HG03354 (cell line): ENCODE results near the gene NACC1.
"Not testable (repeated sequence)": the region's sequence is repeated elsewhere in the genome, so short reads cannot be mapped to it uniquely, and the experiment has no call there.

Experiments used
- ATAC-seq: cut with Tn5 transposase; IDR thresholded peaks from one replicate; pipeline ENCODE4 v1.9.1; 2021; ENCODE audit warnings: mild to moderate bottlenecking; ENCODE audit not compliant: unreplicated experiment, poor library complexity, severe bottlenecking

Gene NACC1

DNA sequence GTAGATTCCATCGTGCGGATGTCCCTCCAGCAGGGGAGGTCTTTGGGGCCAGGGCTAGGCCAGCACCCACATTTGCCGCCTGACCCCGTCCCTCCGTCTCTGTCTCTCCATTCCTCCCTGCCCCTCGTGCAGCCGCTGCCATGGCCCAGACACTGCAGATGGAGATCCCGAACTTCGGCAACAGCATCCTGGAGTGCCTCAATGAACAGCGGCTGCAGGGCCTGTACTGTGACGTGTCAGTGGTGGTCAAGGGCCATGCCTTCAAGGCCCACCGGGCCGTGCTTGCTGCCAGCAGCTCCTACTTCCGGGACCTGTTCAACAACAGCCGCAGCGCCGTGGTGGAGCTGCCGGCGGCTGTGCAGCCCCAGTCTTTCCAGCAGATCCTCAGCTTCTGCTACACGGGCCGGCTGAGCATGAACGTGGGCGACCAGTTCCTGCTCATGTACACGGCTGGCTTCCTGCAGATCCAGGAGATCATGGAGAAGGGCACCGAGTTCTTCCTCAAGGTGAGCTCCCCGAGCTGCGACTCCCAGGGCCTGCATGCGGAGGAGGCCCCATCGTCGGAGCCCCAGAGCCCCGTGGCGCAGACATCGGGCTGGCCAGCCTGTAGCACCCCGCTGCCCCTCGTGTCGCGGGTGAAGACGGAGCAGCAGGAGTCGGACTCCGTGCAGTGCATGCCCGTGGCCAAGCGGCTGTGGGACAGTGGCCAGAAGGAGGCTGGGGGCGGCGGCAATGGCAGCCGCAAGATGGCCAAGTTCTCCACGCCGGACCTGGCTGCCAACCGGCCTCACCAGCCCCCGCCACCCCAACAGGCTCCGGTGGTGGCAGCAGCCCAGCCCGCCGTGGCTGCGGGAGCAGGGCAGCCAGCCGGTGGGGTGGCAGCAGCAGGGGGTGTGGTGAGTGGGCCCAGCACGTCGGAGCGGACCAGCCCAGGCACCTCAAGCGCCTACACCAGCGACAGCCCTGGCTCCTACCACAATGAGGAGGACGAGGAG, 17.3 kb downstream of the NACC1 start:
- no peak for ATAC-seq

GRCh38 chr19:13137290-13137794, 19.3 kb downstream of the NACC1 start:
- no peak for ATAC-seq

DNA sequence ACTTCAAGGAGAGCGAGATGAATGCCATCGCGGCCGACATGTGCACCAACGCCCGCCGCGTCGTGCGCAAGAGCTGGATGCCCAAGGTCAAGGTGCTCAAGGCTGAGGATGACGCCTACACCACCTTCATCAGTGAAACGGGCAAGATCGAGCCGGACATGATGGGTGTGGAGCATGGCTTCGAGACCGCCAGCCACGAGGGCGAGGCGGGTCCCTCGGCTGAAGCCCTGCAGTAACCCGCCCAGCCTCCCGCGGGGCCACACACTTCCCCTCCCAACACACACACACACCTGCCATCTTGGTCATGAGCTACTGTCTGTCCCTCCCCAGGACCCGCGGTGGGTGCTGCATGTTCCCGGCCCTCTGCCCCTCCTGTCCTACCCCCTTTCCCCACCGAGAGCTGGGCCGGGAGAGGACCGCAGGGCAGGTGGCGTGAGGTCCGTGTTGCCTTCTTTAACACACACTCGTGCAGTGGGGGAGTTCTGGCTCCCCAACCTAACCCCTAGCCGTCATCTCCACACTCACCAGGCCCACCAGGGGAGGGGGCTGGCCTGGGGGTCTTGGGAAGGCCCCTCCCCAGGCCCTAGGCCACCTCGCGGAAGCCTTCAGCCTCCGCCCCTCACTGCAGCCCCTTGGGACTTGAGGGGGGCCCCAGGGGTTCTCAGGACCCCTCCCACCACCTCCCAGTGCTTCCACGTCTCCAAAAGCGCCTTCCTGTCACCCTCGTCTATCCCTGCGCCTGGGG, 20.3 kb downstream of the NACC1 start:
- no peak for ATAC-seq

- no peak for ATAC-seq
Measured at GRCh38 chr19:13138916-13139198, 20.8 kb downstream of the NACC1 start.

- ATAC-seq, result no peak
Measured at GRCh38 chr19:13139633-13140311, 21.7 kb downstream of the NACC1 start.

DNA sequence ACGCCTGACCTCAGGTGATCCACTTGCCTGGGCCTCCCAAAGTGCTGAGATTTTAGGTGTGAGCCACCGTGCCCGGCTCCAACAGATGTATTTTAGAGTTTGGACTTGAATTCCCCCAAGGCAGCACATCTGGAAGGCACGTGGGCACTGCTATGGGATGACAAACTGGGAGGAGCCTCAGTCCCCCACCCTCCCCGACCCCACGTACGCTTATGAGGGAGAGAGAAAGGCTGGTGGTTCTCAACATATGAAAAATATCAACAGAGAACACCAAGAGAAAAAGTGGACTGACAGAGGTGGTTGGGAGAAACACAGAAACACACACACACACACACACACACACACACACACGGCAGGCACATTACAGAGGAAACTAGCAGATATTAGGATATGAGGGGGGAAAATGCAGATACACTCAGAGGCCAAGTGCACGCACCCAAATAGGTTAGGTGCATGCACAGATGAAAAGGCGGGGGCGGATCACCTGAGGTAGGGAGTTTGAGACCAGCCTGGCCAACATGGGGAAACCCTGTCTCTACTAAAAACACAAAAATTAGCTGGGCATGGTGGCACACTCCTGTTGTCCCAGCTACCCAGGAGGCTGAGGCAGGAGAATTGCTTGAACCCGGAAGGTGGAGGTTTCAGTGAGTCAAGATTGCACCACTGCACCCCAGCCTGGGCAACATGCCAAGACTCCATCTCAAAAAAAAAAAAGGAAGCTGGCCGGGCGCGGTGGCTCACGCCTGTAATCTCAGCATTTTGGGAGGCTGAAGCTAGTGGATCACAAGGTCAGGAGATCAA, 28.9 kb downstream of the NACC1 start:
- ATAC-seq, result no peak

GRCh38 chr19:13149173-13149627, 31.1 kb downstream of the NACC1 start:
- not testable (repeated sequence) for ATAC-seq

GRCh38 chr19:13149628-13150186, 31.6 kb downstream of the NACC1 start:
- ATAC-seq, result peak; percentile 1

DNA sequence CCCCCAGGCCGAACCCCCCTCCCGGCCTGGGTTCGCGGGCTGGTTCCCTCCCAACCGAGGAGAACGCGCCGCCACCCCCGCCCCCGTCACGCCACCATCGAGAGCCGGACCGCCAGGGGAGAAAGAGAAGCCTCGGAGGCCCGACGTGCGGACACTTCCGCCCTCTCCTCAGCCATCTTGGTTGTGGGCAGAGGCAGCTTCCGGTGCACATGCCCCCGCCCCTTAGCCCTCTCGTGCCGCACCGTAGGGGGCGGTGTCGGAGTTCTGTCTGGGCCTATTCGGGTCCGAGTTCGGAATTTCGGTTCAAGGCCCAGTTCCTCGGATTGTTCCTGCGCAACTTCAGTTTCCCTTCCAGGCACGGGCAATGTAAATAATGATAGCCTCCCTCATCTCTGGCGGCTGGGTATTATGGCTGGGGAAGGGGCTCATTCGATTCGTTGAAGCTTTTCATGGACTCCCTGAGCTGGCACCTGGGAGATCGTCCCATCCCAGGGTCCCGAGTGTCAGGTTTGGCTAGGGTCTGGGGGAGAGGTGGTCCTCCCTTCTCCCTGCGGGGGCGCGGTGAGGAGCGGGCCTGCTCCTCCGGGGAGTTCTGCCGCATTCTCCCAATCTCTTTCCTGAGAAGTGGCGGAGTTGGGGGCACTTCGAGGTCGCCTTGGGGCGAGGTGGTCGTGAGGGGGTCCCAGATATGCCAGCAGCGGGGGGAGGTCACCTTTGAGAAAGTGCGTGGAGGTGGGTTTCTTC, 32.3 kb downstream of the NACC1 start, which contains the start of the genes IER2 and STX10:
Gene IER2 (plus strand): TSS at position 225 of the 744 bp plus-strand sequence. CDS start 2,776 bp downstream, outside the sequence.
Gene STX10 (minus strand): TSS at position 189 of the 744 bp plus-strand sequence. CDS start 202 bp downstream, outside the sequence.
- peak; percentile 38 for ATAC-seq

DNA sequence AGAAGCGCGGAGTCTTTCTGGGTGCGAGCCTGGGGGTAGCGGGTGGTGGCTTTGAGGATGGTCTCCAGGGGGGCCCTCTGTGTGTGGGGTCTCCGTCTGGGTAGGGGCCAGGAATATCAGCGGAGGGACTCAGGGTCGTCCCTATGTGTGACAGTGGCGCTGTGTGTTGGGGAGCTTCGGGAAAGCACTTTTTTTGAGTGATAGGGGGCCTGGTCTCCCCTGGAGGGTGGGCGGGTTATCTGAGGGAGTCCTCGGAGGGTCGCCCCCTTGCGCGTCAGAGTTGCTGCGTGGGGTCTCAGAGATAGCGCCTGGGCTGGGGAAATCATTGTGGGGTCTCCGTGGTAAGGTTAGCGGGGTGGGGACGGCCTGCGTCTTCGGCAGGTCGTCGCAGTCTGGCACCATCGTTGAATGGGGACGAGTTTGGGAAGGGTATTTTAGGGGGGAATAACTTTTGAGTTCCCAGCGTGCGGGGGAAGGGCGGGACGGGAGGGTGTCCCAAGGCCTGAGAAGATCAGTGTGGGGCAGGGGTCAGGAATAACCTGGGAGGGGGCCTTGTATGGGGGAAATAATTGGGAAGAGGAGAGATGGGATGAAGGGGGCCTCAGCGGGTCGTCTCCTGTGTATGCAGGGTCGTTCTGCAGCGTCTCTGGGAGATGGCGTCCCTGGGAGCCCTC, 33.0 kb downstream of the NACC1 start:
- ATAC-seq, result no peak

- peak; percentile 42 for ATAC-seq
Measured at GRCh38 chr19:13151605-13152355, 33.7 kb downstream of the NACC1 start.

GRCh38 chr19:13152356-13152973, 34.4 kb downstream of the NACC1 start:
- ATAC-seq, result peak; percentile 8

DNA sequence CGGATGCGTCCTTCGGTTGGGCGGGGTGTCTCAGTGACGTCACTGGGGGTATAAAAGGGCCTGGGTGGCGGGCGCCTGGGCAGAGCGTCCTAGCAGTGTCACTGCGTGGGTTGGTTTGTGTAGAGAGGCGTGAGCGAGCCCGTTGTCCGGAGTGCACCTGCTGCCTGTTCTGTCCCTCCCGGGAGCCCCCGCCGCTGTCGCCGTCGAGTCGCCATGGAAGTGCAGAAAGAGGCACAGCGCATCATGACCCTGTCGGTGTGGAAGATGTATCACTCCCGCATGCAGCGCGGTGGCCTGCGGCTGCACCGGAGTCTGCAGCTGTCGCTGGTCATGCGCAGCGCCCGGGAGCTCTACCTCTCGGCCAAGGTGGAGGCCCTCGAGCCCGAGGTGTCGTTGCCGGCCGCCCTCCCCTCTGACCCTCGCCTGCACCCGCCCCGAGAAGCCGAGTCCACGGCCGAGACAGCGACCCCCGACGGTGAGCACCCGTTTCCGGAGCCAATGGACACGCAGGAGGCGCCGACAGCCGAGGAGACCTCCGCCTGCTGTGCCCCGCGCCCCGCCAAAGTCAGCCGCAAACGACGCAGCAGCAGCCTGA, 35.0 kb downstream of the NACC1 start:
- ATAC-seq, result peak; percentile 25

- no peak for ATAC-seq
Measured at GRCh38 chr19:13153569-13154240, 35.6 kb downstream of the NACC1 start.

DNA sequence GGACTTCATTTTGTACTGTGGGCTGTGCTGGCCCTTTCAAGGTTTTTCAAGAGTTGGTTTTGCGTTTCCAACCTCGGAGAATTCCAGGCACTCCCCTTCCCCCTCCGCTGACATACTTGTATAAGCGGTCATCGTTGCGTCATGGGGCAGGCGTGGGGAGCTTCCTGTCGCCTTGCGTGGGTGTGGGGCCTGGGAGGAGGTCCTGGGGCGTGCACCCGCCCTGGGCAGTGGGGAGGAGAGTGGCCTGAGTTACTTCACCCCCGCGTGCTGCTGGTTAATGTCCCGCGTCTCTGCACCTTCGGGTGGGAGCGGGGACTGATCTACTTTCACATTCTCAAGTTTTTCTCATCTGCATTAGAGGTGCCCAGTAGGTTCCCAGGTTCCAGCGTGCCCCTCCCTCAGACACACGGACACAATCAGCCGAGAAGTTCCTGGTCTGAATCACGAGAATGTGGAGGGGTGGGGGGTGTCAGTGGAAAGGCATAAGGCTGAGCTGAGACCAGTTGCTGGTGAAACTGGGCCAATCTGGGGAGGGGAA, 36.2 kb downstream of the NACC1 start:
- no peak for ATAC-seq
